ENCODE results near the gene LPP. TPM values are rescaled to one million over a fixed set of nuclear protein-coding genes. Genes with fewer than 3 reads are reported as not detected.
A peak's percentile ranks its signal among the peaks of the same experiment; 100 is the strongest.

Gene LPP
- total RNA-seq, 1 donor from 2014 or later, result 132 TPM

DNA sequence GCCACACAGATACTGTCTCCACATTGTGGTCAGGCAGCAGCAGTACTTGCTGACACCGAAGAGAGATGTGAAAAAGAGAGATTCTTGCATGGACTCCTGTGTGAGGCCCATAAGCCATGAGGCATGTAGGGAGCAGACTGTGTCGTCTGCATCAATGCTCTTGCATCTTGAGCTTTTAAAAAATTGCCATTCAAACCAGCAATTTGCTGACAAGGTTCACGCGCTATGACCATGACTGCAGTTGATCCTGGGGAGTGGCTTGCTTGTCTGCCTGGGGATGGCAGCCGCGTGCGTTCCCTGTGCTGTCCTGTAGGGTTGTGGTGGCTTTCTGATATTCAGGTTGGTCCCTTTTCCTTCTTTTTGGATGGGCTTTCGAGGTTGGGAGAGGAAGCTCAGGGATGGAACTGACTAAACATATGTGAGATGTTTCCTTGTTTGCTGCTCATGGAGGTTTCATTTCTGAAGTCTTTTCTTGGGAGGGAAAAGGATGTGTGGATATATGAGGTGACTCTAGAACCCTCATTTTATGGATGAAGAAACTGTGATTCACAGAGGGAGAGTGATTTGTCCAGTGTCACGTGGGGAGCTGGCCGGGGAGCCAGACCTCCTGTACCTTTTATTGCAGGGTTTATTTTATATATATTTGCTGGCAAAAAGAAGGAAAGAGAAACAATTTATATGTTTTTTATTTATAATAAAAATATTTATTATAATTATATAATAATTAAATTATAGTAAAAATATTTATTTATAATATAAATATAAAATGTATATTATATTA, 48.6 kb downstream of the LPP start:
- no peak for TF ChIP-seq CTCF (IDR thresholded peaks at IDR 0.05; ENCODE audit: unreplicated experiment)
- no peak overlapping the region for H3K4me3 Mint-ChIP-seq
- DNase-seq (ENCODE audit: low spot score in 2 of 2, unreplicated experiment in 2 of 2), result no peak
- no peaks in the 10 kb centered on the region for H3K9me3 Mint-ChIP-seq
- no peak overlapping the region for H3K27ac Mint-ChIP-seq
- H3K4me1 Mint-ChIP-seq, result no peaks in the 10 kb centered on the region
- H3K36me3 Mint-ChIP-seq, result peaks cover 7% of the 10 kb centered on the region
- H3K27me3 Mint-ChIP-seq (ENCODE audit: low read depth), result no peaks in the 10 kb centered on the region

DNA sequence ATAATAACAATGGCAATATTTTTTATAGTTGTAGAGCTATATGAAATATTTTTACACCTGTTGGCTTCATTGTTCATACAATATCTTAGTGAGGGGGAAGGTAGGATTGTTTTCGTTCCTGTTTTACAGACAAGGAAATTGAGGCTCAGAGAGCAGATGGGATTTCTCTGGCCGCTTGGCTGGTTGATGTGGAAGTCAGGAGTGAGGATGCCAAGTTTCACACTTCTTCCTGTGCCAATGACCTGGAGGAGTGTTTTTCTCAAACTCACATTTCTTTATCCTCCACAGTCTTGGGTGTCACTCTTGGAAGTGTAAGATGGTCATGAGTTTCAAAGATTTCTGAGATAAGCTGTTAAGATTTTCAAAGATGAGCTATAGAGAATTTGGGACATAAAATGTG, 50.6 kb downstream of the LPP start:
- no peaks in the 10 kb centered on the region for H3K9me3 Mint-ChIP-seq
- no peak for DNase-seq (ENCODE audit: low spot score in 2 of 2, unreplicated experiment in 2 of 2)
- H3K27ac Mint-ChIP-seq, result no peak overlapping the region
- H3K36me3 Mint-ChIP-seq, result peaks cover 4% of the 10 kb centered on the region
- H3K4me3 Mint-ChIP-seq, result no peak overlapping the region
- no peaks in the 10 kb centered on the region for H3K27me3 Mint-ChIP-seq (ENCODE audit: low read depth)
- H3K4me1 Mint-ChIP-seq, result peaks cover 13% of the 10 kb centered on the region
- no peak for TF ChIP-seq CTCF (IDR thresholded peaks at IDR 0.05; ENCODE audit: unreplicated experiment)

DNA sequence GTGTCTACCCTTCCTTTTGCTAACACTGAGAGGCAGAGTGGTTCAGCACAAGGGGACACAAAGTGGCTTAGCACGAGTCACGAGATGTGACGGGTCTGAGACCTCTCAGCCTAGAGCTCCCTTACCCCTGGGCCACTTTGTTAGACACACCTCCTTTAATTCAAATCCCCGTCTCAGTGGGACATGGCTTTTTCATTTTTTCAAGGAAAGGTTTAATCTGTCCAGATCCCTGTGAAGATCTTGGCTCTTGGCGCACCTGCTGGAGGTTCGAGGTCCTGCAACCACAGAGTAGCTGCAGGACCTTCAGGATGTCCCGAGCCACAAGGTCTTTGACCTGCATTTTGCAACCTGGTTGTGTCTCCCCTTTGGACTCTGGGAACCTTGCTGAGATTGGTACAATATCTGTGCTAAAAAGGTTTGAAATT, 52.0 kb downstream of the LPP start:
- peak; percentile 48 for TF ChIP-seq CTCF (IDR thresholded peaks at IDR 0.05; ENCODE audit: unreplicated experiment)
- no peaks in the 10 kb centered on the region for H3K27me3 Mint-ChIP-seq (ENCODE audit: low read depth)
- H3K4me3 Mint-ChIP-seq, result no peak overlapping the region
- DNase-seq (ENCODE audit: low spot score in 2 of 2, unreplicated experiment in 2 of 2), result no peak
- no peaks in the 10 kb centered on the region for H3K9me3 Mint-ChIP-seq
- peaks cover 13% of the 10 kb centered on the region for H3K4me1 Mint-ChIP-seq
- H3K36me3 Mint-ChIP-seq, result peaks cover 8% of the 10 kb centered on the region
- H3K27ac Mint-ChIP-seq, result no peak overlapping the region

- Mint-ChIP-seq H3K4me1 (peaks cover 13% of the 10 kb centered on the region), H3K9me3 (no peaks in the 10 kb centered on the region), H3K27ac (no peak overlapping the region), H3K4me3 (no peak overlapping the region), H3K27me3 (ENCODE audit: low read depth) (no peaks in the 10 kb centered on the region), H3K36me3 (peaks cover 10% of the 10 kb centered on the region)
- no peak for DNase-seq (ENCODE audit: low spot score in 2 of 2, unreplicated experiment in 2 of 2)
- TF ChIP-seq CTCF (IDR thresholded peaks at IDR 0.05; ENCODE audit: unreplicated experiment), result no peak
These were observed 52.8 kb downstream of the LPP start for GRCh38 chr3:188206787-188207186.

DNA sequence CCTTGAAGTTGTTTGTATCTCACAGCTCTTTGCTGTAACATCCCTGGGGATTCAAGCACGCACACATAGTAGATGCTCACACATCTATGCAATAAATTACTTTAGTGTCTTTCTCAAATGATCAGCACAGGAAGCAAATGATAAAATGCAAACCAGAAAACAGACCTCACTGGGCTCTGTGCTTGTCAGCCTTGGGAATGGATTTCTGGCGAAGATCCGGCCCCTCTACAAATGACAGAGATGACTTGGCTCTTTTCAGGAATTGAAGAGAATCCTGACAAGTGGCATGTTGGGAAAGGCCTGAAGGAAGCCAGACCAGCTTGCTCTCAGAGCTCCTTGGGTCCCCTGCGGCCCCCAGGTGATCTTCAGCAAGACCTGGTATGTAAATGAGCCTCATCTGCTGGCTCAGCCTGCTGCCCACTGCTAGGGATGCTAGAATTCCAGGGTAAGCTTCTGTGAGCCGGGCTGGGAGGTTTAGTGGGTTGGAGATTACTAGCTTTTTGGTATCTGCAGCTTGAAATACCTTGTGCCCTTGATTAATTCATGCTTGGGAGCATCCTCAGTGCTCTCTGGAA, 54.1 kb downstream of the LPP start:
- Mint-ChIP-seq H3K36me3 (peaks cover 10% of the 10 kb centered on the region), H3K4me1 (peaks cover 18% of the 10 kb centered on the region), H3K27me3 (ENCODE audit: low read depth) (no peaks in the 10 kb centered on the region), H3K9me3 (no peaks in the 10 kb centered on the region), H3K4me3 (no peak overlapping the region), H3K27ac (peak overlapping the region; percentile 50)
- no peak for TF ChIP-seq CTCF (IDR thresholded peaks at IDR 0.05; ENCODE audit: unreplicated experiment)
- no peak for DNase-seq (ENCODE audit: low spot score in 2 of 2, unreplicated experiment in 2 of 2)

Data from mesothelial cell of epicardium (in vitro differentiated cells).